Fibroblast of villous mesenchyme (primary cell): ENCODE data around the gene RAD51B. TPM values are rescaled to one million over a fixed set of nuclear protein-coding genes. Genes with fewer than 3 reads are reported as not detected.
"Not testable (repeated sequence)": the region's sequence is repeated elsewhere in the genome, so short reads cannot be mapped to it uniquely, and the experiment has no call there.

Experiments used
- DNase-seq: peaks from one replicate; pipeline ENCODE4 v3.0.0-alpha.2; 2010; ENCODE audit warnings: low read depth
- H3K4me3 ChIP-seq: 2 replicates; pipeline ENCODE4 v1.5.1; 2011; ENCODE audit warnings: low read depth, mild to moderate bottlenecking, low read length
- CTCF ChIP-seq: IDR thresholded peaks from 2 replicates; pipeline ENCODE4 v1.5.1; 2012; ENCODE audit warnings: low read depth, mild to moderate bottlenecking, low read length; ENCODE audit not compliant: insufficient read depth
- total RNA-seq: library from RNA; depleted of rRNA; stranded (reverse); fragments of >200 nt; gene quantifications from 2 replicates; pipeline ENCODE4 v1.2.3, GENCODE V29; 2012

The RAD51B gene
- total RNA-seq, 1 donor = 22.0 TPM

DNA sequence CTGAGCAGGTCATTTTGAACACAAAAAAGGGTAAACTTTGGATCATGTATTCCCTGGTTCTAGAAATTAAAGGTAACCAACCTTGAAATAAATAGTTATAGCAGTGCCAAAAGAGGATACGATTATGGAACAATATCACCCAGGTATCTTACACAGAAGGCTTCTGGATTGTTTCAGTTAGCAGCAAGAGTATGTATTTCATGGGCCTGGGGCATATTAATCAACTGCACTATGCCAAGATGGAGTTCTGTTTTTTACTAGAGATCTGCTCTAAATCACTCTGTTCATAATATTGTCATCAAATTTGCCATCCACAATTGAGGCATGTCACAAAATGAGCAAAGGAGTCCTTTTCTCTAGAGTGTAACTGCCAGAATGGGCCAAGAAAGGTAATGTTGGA is 357.1 kb downstream of the RAD51B start:
- TF ChIP-seq CTCF = no peak
- no peak overlapping the region for H3K4me3 ChIP-seq
- DNase-seq = no peak

DNA sequence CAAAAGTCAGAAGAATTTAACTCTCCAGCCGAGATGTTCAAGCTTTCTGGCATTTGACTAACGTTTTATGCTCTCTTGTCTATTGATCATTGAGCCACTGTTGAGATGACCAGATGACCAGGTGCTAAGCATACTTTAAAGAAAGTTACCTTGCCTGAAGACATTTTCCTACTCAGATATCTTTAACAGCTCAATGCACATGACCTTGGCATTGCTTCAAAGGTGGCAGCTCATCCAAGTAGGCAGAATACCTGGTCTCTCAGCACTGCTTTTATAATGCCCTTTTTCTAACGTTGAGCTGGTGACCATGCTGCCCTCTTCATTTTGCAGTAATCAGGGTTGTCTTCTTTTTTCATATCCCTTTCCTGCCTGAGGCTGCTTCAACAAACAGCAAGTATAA is 358.1 kb downstream of the RAD51B start:
- H3K4me3 ChIP-seq = no peak overlapping the region
- no peak for DNase-seq
- TF ChIP-seq CTCF = no peak

GRCh38 chr14:68178282-68178681 is 358.7 kb downstream of the RAD51B start:
- DNase-seq = no peak
- no peak for TF ChIP-seq CTCF
- H3K4me3 ChIP-seq = no peak overlapping the region

- no peak overlapping the region for H3K4me3 ChIP-seq
- TF ChIP-seq CTCF = no peak
- DNase-seq = peak; percentile 49
Measured at GRCh38 chr14:68181519-68182326, 362.1 kb downstream of the RAD51B start.

DNA sequence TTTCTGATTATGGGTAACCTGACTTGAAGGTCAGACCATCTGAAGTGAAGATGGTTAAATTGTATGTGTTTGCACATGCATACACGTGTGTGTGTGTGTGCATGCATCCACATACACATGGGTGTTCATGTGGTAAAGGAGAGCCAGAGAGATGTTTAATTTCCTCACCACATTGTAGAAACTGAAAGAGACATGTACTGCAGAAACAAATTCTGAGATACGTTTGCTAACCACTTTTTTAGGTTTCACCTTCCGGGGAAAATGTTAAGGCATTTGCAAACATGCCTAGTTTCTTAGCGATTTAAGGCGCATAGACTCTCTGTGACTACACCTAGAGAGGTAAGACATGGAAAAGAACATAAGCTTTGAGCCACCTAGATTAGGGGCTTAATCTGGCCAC is 362.9 kb downstream of the RAD51B start:
- H3K4me3 ChIP-seq = no peak overlapping the region
- TF ChIP-seq CTCF = no peak
- DNase-seq = no peak

DNA sequence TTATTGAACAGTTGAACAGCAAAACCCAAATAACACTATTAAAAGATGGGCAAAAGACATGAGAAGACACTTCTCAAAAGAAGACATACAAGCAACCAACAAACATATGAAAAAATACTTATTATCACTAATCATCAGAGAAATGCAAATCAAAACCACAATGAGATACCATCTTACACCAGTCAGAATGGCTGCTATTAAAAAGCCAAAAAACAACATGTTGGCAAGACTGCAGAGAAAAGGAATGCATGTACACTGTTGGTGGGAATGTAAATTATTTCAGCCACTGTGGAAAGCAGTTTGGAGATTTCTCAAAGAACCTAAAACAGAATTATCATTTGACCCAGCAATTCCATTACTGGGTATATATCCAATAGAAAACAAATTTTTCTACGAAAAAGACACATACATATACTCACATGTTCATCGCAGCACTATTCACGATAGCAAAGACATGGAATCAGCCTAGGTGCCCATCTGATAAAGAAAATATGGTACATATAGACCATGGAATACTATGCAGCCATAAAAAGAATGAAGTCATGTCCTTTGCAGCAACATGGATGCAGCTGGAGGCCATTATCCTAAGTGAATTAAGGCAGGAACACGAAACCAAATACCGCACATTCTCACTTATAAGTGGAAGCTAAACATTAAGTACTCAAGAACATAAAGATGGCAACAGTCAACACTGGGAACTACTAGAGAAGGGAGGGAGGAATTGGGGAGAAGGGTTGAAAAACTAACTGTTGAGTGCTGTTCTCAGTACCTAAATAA is 367.1 kb downstream of the RAD51B start:
- H3K4me3 ChIP-seq = not testable (repeated sequence)
- DNase-seq = peak; percentile 56

DNA sequence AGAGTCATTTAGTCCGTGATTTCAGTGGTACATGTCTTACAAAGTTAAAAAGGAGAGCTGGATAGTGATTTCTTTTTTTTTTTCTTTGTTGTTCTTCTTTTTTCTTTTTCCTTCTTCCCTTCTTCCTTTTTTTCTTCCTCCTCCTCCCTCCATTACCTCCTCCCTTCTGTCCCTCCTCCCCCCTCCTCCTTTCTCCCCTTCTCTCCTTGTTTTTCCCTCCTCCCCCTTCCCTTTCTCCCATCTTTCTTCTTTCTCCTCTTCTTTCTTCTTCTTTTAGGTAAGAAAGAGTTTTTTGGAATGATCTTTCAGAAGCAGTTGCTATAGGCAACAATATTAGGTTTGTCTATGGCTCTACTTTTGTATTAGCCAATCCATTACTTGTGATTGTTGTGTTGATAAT is 368.6 kb downstream of the RAD51B start:
- H3K4me3 ChIP-seq = no peak overlapping the region
- DNase-seq = no peak
- no peak for TF ChIP-seq CTCF
